K562 (cell line): Measurements from ENCODE around the gene IDS. TPM values are rescaled to one million over a fixed set of nuclear protein-coding genes. Genes with fewer than 3 reads are reported as not detected.

ENCODE experiments used
- ATAC-seq: fragments of 200-7000 bp; cut with Tn5 transposase; 3 replicates; pipeline ENCODE4 v1.9.1; 2020; ENCODE audit warnings: moderate library complexity
- BruUV-seq: library from RNA; stranded (reverse); fragments of 400-500 nt; replicated peaks from 2 replicates; lab custom pipeline; 2021; lab: Mats Ljungman, UMichigan
- CTCF ChIA-PET: fragments of 300-600 bp; formaldehyde crosslinking; extraction: SDS; loops from one replicate; lab custom pipeline; 2021; ENCODE audit warnings: low intra/inter-chr PET ratio; lab: Yijun Ruan, JAX
- POLR2A ChIA-PET: fragments of 300-600, 350-650 bp; sonication (Branson Sonifier 250); formaldehyde crosslinking; extraction: SDS; loops from one replicate; lab custom pipeline; 2021; ENCODE audit warnings: antibody characterized with exemption, inconsistent platforms; lab: Yijun Ruan, JAX
- DNase-seq, 4 experiments: peaks; one replicate each; pipeline versions ENCODE4 v3.0.0 to v3.0.0-alpha.2; 2011 to 2018; ENCODE audit warnings: low spot score in 3 of 4, mixed read lengths in 3 of 4; ENCODE audit errors: extremely low read depth in 1 of 4
- FAIRE-seq: peaks from 2 replicates; lab custom pipeline; 2011; peaks lifted over from hg19 to GRCh38; lab: Jason Lieb, UNC
- H2AFZ ChIP-seq: 2 replicates; pipeline ENCODE4 v1.6.0; 2011; ENCODE audit warnings: low read depth, low read length, control low read depth, inconsistent platforms
- H3K27ac ChIP-seq: fragments of 200-600 bp; 3 replicates; pipeline ENCODE4 v1.8.0; 2011; ENCODE audit warnings: low read depth, mild to moderate bottlenecking, control low read depth, inconsistent platforms, low read length, moderate library complexity, mixed read lengths; ENCODE audit errors: extremely low read depth
- H3K27me3 ChIP-seq, 2 experiments: fragments of 300-600 bp in 1 of 2; 2 replicates in 1 of 2; 3 replicates in 1 of 2; pipeline versions ENCODE4 v1.6.0 to v1.8.0; 2011; ENCODE audit warnings: inconsistent platforms in 2 of 2, low read length in 2 of 2, mild to moderate bottlenecking in 1 of 2, mixed read lengths in 1 of 2, moderate library complexity in 1 of 2; ENCODE audit not compliant: control insufficient read depth in 2 of 2, insufficient read depth in 2 of 2
- H3K36me3 ChIP-seq: fragments of 300-600 bp; 3 replicates; pipeline ENCODE4 v1.8.0; 2011; ENCODE audit warnings: mild to moderate bottlenecking, low read length, inconsistent platforms; ENCODE audit not compliant: control insufficient read depth, insufficient read depth
- H3K4me1 ChIP-seq, 2 experiments: fragments of 200-600 bp in 1 of 2; replicated peaks in 1 of 2; 2 replicates in 1 of 2; 3 replicates in 1 of 2; pipeline versions ENCODE4 v1.5.1 to v1.8.0; 2011; ENCODE audit warnings: inconsistent platforms in 2 of 2, low read length in 2 of 2, mild to moderate bottlenecking in 1 of 2, mixed read lengths in 1 of 2, moderate library complexity in 1 of 2; ENCODE audit not compliant: control insufficient read depth in 2 of 2, insufficient read depth in 2 of 2
- H3K4me2 ChIP-seq: 2 replicates; pipeline ENCODE4 v1.6.1; 2011; ENCODE audit warnings: low read length, control low read depth, inconsistent platforms, mixed read lengths; ENCODE audit not compliant: insufficient read depth
- H3K4me3 ChIP-seq: fragments of 200-600 bp; sonication (generic), shearing (Covaris generic); 2 replicates; pipeline ENCODE4 v1.5.1; 2016; ENCODE audit warnings: control low read depth, inconsistent platforms
- H3K79me2 ChIP-seq: fragments of 200-600 bp; 3 replicates; pipeline ENCODE4 v1.8.0; 2011; ENCODE audit warnings: low read length, inconsistent platforms; ENCODE audit not compliant: control insufficient read depth, insufficient read depth
- H3K9ac ChIP-seq, 2 experiments: 2 replicates each; pipeline versions ENCODE4 v1.6.0 to v1.6.1; 2011; ENCODE audit warnings: low read depth in 2 of 2, low read length in 2 of 2, control low read depth in 1 of 2, inconsistent platforms in 1 of 2, mild to moderate bottlenecking in 1 of 2, mixed read lengths in 1 of 2; ENCODE audit not compliant: insufficient read depth in 1 of 2
- H3K9me1 ChIP-seq: one replicate; pipeline ENCODE4 v1.6.0; 2011; ENCODE audit warnings: inconsistent platforms, mild to moderate bottlenecking, low read length, moderate library complexity; ENCODE audit not compliant: control insufficient read depth, insufficient read depth
- H3K9me3 ChIP-seq: replicated peaks from 2 replicates; pipeline ENCODE4 v1.5.1; 2011; ENCODE audit warnings: low read depth, low read length, inconsistent platforms; ENCODE audit not compliant: control insufficient read depth, insufficient read depth
- H4K20me1 ChIP-seq: replicated peaks from 2 replicates; pipeline ENCODE4 v1.6.1; 2011; ENCODE audit warnings: low read length, inconsistent platforms, mixed read lengths; ENCODE audit not compliant: control insufficient read depth, insufficient read depth
- BMI1 ChIP-seq: fragments of 150-350 bp; IDR thresholded peaks from 2 replicates; pipeline ENCODE4 v1.6.1; 2014; ENCODE audit warnings: low read length
- CREBBP ChIP-seq: IDR thresholded peaks from one replicate; pipeline ENCODE4 v1.6.1; 2012; ENCODE audit warnings: low read depth, mild to moderate bottlenecking, control low read depth, inconsistent platforms, low read length
- ETV1 ChIP-seq: fragments of 450-650 bp; conservative IDR thresholded peaks from 2 replicates; pipeline ENCODE4 v1.6.1; 2016; ENCODE audit warnings: missing genetic modification characterization, control low read depth, low read depth, missing compliant biosample characterization
- KHSRP ChIP-seq: fragments of 450-650 bp; IDR thresholded peaks from 2 replicates; pipeline ENCODE4 v1.6.1; 2017
- MYBL2 ChIP-seq, 2 experiments: fragments of 450-650 bp in 1 of 2; sonication (generic) in 1 of 2; formaldehyde crosslinking in 1 of 2; IDR thresholded peaks; 2 replicates each; pipeline versions ENCODE4 v1.6.1 to v1.8.1; 2017 to 2022; ENCODE audit warnings: borderline replicate concordance in 1 of 2, inconsistent platforms in 1 of 2, low read depth in 1 of 2, mild to moderate bottlenecking in 1 of 2, missing genetic modification reagents in 1 of 2, moderate library complexity in 1 of 2
- NFATC3 ChIP-seq: fragments of 450-650 bp; IDR thresholded peaks from 2 replicates; pipeline ENCODE4 v1.6.1; 2017; ENCODE audit warnings: mild to moderate bottlenecking
- NFE2L1 ChIP-seq: fragments of 450-650 bp; IDR thresholded peaks from 2 replicates; pipeline ENCODE4 v1.6.1; 2016; ENCODE audit warnings: missing genetic modification characterization, low read depth, mild to moderate bottlenecking, missing compliant biosample characterization, moderate library complexity, borderline replicate concordance
- OTX1 ChIP-seq: fragments of 450-650 bp; formaldehyde crosslinking; IDR thresholded peaks from 2 replicates; pipeline ENCODE4 v1.4.0; 2022; ENCODE audit warnings: mild to moderate bottlenecking
- POLR3G ChIP-seq: IDR thresholded peaks from 2 replicates; pipeline ENCODE4 v1.6.1; 2011; ENCODE audit not compliant: insufficient read length, insufficient replicate concordance; ENCODE audit errors: extremely low read depth
- TCF7L2 ChIP-seq: fragments of 150-350 bp; IDR thresholded peaks from 2 replicates; pipeline ENCODE4 v1.6.1; 2016; ENCODE audit warnings: low read depth, mild to moderate bottlenecking, low read length, moderate library complexity
- ZNF24 ChIP-seq: fragments of 450-650 bp; IDR thresholded peaks from 2 replicates; pipeline ENCODE4 v1.6.1; 2016
- WGBS: fragments of 100-300 bp; shearing (Covaris generic); methylation state at CpG from one replicate; pipeline ENCODE4 v1.1.6; 2016; ENCODE audit warnings: low coverage, mixed read lengths; ENCODE audit not compliant: insufficient coverage; ENCODE audit errors: missing lambda C conversion rate; 5-methylcytosine and 5-hydroxymethylcytosine counted together
- in situ Hi-C: fragments of 300-500 bp; cut with MboI; formaldehyde crosslinking; loops from 4 replicates; pipeline ENCODE4 v1.15.0; 2018; ENCODE audit warnings: inconsistent platforms, mixed read lengths
- intact Hi-C: fragments of 100-400 bp; cut with micrococcal nuclease; formaldehyde crosslinking; loops from 2 replicates; pipeline ENCODE4 v1.14.2; 2022
- polyA plus RNA-seq, 8 experiments: library from polyadenylated mRNA; depleted of rRNA in 4 of 8; stranded (reverse) in 5 of 8; unstranded in 3 of 8; fragments of >200 nt; fragmentation: Nextera tagmentation in 2 of 8; fragmentation: Illumina TruSeq in 1 of 8; extraction: Ambion mirVana in 2 of 8; extraction: Trizol in 1 of 8; gene quantifications; 2 replicates each; pipeline versions ENCODE4 v1.2.1 to v1.2.3, GENCODE V29; 2011 to 2014; ENCODE audit warnings: inconsistent platforms in 1 of 8, missing spikeins in 1 of 8
- total RNA-seq, 7 experiments: library from RNA; depleted of rRNA in 6 of 7; stranded (reverse); fragments of >200 nt in 6 of 7; fragmentation: Illumina TruSeq in 2 of 7; extraction: Trizol in 2 of 7; gene quantifications; 2 replicates each; pipeline versions ENCODE4 v1.2.1 to v1.2.3, GENCODE V29; 2011 to 2021; ENCODE audit warnings: low replicate concordance in 1 of 7
- TF ChIP-seq, protein P1 (sequence below): fragments of 250-450 bp; sonication (Bioruptor Pico); IDR thresholded peaks from 2 replicates; pipeline ENCODE4 v1.5.0; 2021; ENCODE audit warnings: mild to moderate bottlenecking, borderline replicate concordance

The IDS gene
- total and polyA plus RNA-seq, 9 of the 15 experiments (the other 6 are each of a cell fraction or from before 2014, with no cell fraction given) = 2.0 to 18.6 (median 8.6) TPM

DNA sequence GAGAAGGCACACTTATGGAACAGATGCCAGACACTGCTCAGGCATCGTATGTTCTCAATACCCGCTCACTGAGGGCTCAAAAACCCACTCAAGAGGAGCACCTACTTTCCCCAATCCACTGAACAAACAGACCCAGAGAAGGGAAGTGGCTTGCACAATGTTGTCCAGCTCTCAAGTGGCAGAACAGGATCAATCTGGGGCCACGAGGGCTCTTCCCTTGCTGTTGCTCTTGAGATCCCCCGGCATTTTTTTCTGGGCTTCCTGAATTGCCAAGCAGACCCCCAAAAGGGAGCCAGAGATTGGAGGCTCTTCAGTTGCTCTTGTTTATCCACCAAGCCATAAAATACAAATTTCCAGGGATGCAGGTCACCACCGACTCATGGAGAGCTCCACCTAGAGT is 35.7 kb downstream of the IDS start:
- TF ChIP-seq TCF7L2 (no peak), ETV1 (tag) (no peak), NFATC3 (no peak), ZNF24 (no peak), KHSRP (no peak), NFE2L1 (tag) (no peak), POLR3G (no peak), MYBL2 (IDR thresholded peaks at IDR 0.05; ENCODE audit: low read depth) (no peak), MYBL2 (CRISPR knock-in tag; IDR thresholded peaks at IDR 0.05; ENCODE audit: borderline replicate concordance) (no peak), CREBBP (no peak), OTX1 (CRISPR knock-in tag) (no peak), BMI1 (no peak)
- TF ChIP-seq, protein P1, sequence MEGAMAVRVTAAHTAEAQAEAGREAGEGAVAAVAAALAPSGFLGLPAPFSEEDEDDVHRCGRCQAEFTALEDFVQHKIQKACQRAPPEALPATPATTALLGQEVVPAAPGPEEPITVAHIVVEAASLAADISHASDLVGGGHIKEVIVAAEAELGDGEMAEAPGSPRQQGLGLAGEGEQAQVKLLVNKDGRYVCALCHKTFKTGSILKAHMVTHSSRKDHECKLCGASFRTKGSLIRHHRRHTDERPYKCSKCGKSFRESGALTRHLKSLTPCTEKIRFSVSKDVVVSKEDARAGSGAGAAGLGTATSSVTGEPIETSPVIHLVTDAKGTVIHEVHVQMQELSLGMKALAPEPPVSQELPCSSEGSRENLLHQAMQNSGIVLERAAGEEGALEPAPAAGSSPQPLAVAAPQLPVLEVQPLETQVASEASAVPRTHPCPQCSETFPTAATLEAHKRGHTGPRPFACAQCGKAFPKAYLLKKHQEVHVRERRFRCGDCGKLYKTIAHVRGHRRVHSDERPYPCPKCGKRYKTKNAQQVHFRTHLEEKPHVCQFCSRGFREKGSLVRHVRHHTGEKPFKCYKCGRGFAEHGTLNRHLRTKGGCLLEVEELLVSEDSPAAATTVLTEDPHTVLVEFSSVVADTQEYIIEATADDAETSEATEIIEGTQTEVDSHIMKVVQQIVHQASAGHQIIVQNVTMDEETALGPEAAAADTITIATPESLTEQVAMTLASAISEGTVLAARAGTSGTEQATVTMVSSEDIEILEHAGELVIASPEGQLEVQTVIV = no peak
- H3K27ac ChIP-seq = no peak overlapping the region
- no peak for FAIRE-seq
- DNase-seq = no peak
- POLR2A ChIA-PET = no interaction called here
- ATAC-seq = no peak
- no peak overlapping the region for H3K4me3 ChIP-seq
- H3K27me3 ChIP-seq = peaks cover 0 to 7% of the 10 kb centered on the region in 2 experiments; a peak in 1 of 5 replicates
- BruUV-seq = no TSS peak
- CTCF ChIA-PET = interaction anchor here (2.4 kb wide), 1 partner anchor 1420 kb away, joined by 9 read pairs; no protein-coding TSS in a partner anchor
- no peaks in the 10 kb centered on the region for H4K20me1 ChIP-seq
- intact Hi-C loops = no loop called here
- H3K36me3 ChIP-seq = no peaks in the 10 kb centered on the region
- H3K9me1 ChIP-seq = no peaks in the 10 kb centered on the region
- in situ Hi-C loops = no loop called here
- H3K79me2 ChIP-seq = no peaks in the 10 kb centered on the region
- H3K9me3 ChIP-seq = no peaks in the 10 kb centered on the region
- WGBS = 0% methylated on average over 5 of the region's 5 CpGs
- H2AFZ ChIP-seq = no peak overlapping the region
- H3K4me1 ChIP-seq = peaks cover 0 to 4% of the 10 kb centered on the region in 2 experiments; a peak in 2 of 5 replicates
- no peak overlapping the region for H3K4me2 ChIP-seq
- H3K9ac ChIP-seq = no peak overlapping the region
